ENCODE results near the gene PDK2.
A peak's percentile ranks its signal among the peaks of the same experiment; 100 is the strongest.

PDK2 gene

GRCh38 chr17:50149417-50150353 is 54.5 kb downstream of the PDK2 start:
- Histone ChIP-seq H3K9ac (ENCODE audit: low read depth, low read length) (peak overlapping the region; percentile 89), H3K27me3 (ENCODE audit: insufficient read depth, low read length, poor library complexity) (no peaks in the 10 kb centered on the region), H3K4me2 (ENCODE audit: insufficient read depth, low read length) (peak overlapping the region; percentile 88), H3K27ac (ENCODE audit: low read length) (peak overlapping the region; percentile 66), H3K4me1 (ENCODE audit: insufficient read depth, low read length) (peaks cover 59% of the 10 kb centered on the region), H3K36me3 (ENCODE audit: insufficient read depth, low read length) (peaks cover 22% of the 10 kb centered on the region), H3K79me2 (ENCODE audit: insufficient read depth, low read length) (peaks cover 46% of the 10 kb centered on the region), H3K9me3 (ENCODE audit: insufficient read depth, low read length, severe bottlenecking) (no peaks in the 10 kb centered on the region), H2AFZ (ENCODE audit: low read depth, low read length) (peak overlapping the region; percentile 76), H4K20me1 (ENCODE audit: insufficient read depth, low read length) (peaks cover 48% of the 10 kb centered on the region), H3K4me3 (ENCODE audit: low read depth in 1 of 2, low read length in 2 of 2) (peak overlapping the region; percentile 58 to 72)
- TF ChIP-seq EZH2 (IDR thresholded peaks at IDR 0.05; ENCODE audit: borderline replicate concordance, low read depth, low read length, severe bottlenecking) = no peak
- peak; percentile 34 for TF ChIP-seq CTCF (IDR thresholded peaks at IDR 0.05; ENCODE audit: borderline replicate concordance, extremely low read depth, low read length, poor library complexity, severe bottlenecking)
- peak; percentile 58 for DNase-seq
- ATAC-seq (ENCODE audit: insufficient read depth, low read depth) = peak; percentile 18; the same call in 2 of the 3 replicates

GRCh38 chr17:50150354-50151040 is 55.3 kb downstream of the PDK2 start, which contains the start of gene PPP1R9B:
Gene PPP1R9B (minus strand): TSS chr17:50150677. CDS start chr17:50150513, 164 bp downstream.
- peaks cover 40% of the 10 kb centered on the region for H4K20me1 ChIP-seq (ENCODE audit: insufficient read depth, low read length)
- H3K36me3 ChIP-seq (ENCODE audit: insufficient read depth, low read length) = peaks cover 14% of the 10 kb centered on the region
- H3K4me1 ChIP-seq (ENCODE audit: insufficient read depth, low read length) = peaks cover 58% of the 10 kb centered on the region
- H3K9ac ChIP-seq (ENCODE audit: low read depth, low read length) = peak within 1 kb of the TSS; percentile 89
- H3K9me3 ChIP-seq (ENCODE audit: insufficient read depth, low read length, severe bottlenecking) = no peaks in the 10 kb centered on the region
- peak within 1 kb of the TSS; percentile 93 for H2AFZ ChIP-seq (ENCODE audit: low read depth, low read length)
- peak within 1 kb of the TSS; percentile 58 to 72 for H3K4me3 ChIP-seq (ENCODE audit: low read depth in 1 of 2, low read length in 2 of 2)
- DNase-seq (no peak), ATAC-seq (ENCODE audit: insufficient read depth, low read depth) (peak; percentile 16; the same call in 2 of the 3 replicates)
- peak within 1 kb of the TSS; percentile 80 for H3K27ac ChIP-seq (ENCODE audit: low read length)
- TF ChIP-seq CTCF (IDR thresholded peaks at IDR 0.05; ENCODE audit: borderline replicate concordance, extremely low read depth, low read length, poor library complexity, severe bottlenecking) (no peak), EZH2 (IDR thresholded peaks at IDR 0.05; ENCODE audit: borderline replicate concordance, low read depth, low read length, severe bottlenecking) (no peak)
- H3K79me2 ChIP-seq (ENCODE audit: insufficient read depth, low read length) = peaks cover 46% of the 10 kb centered on the region
- H3K4me2 ChIP-seq (ENCODE audit: insufficient read depth, low read length) = peak within 1 kb of the TSS; percentile 88
- no peaks in the 10 kb centered on the region for H3K27me3 ChIP-seq (ENCODE audit: insufficient read depth, low read length, poor library complexity)

- H3K4me2 ChIP-seq (ENCODE audit: insufficient read depth, low read length) = peak overlapping the region; percentile 88
- H3K9ac ChIP-seq (ENCODE audit: low read depth, low read length) = peak overlapping the region; percentile 89
- peak overlapping the region; percentile 93 for H2AFZ ChIP-seq (ENCODE audit: low read depth, low read length)
- H3K27ac ChIP-seq (ENCODE audit: low read length) = peak overlapping the region; percentile 80
- peak overlapping the region; percentile 58 to 72 for H3K4me3 ChIP-seq (ENCODE audit: low read depth in 1 of 2, low read length in 2 of 2)
- ATAC-seq (ENCODE audit: insufficient read depth, low read depth) (peak; percentile 80), DNase-seq (peak; percentile 87)
- peaks cover 43% of the 10 kb centered on the region for H3K79me2 ChIP-seq (ENCODE audit: insufficient read depth, low read length)
- peaks cover 51% of the 10 kb centered on the region for H3K4me1 ChIP-seq (ENCODE audit: insufficient read depth, low read length)
- H3K36me3 ChIP-seq (ENCODE audit: insufficient read depth, low read length) = peaks cover 11% of the 10 kb centered on the region; the same call in 1 of the 2 replicates
- no peaks in the 10 kb centered on the region for H3K27me3 ChIP-seq (ENCODE audit: insufficient read depth, low read length, poor library complexity)
- no peaks in the 10 kb centered on the region for H3K9me3 ChIP-seq (ENCODE audit: insufficient read depth, low read length, severe bottlenecking)
- peak; percentile 67 for TF ChIP-seq CTCF (IDR thresholded peaks at IDR 0.05; ENCODE audit: borderline replicate concordance, extremely low read depth, low read length, poor library complexity, severe bottlenecking)
- TF ChIP-seq EZH2 (IDR thresholded peaks at IDR 0.05; ENCODE audit: borderline replicate concordance, low read depth, low read length, severe bottlenecking) = no peak
- H4K20me1 ChIP-seq (ENCODE audit: insufficient read depth, low read length) = peaks cover 32% of the 10 kb centered on the region
Observed at GRCh38 chr17:50151041-50151936, 56.1 kb downstream of the PDK2 start.
